ACC112 (cell line): ENCODE results near the gene ZNF415.
"Not testable (repeated sequence)": the region's sequence is repeated elsewhere in the genome, so short reads cannot be mapped to it uniquely, and the experiment has no call there.

Experiments used
- H2AFZ ChIP-seq: fragments of 200-600 bp; sonication (generic); one replicate; pipeline ENCODE4 v1.6.0; 2017; ENCODE audit warnings: antibody characterized with exemption, low read length; ENCODE audit not compliant: unreplicated experiment
- H3K27ac ChIP-seq: fragments of 200-600 bp; sonication (generic); 2 replicates; pipeline ENCODE4 v1.5.1; 2014; ENCODE audit warnings: low read depth, mild to moderate bottlenecking, antibody characterized with exemption, low read length, moderate library complexity
- H3K27me3 ChIP-seq: fragments of 200-600 bp; sonication (generic); 2 replicates; pipeline ENCODE4 v1.6.1; 2014; ENCODE audit warnings: mild to moderate bottlenecking, antibody characterized with exemption, low read length, moderate library complexity, mixed read lengths; ENCODE audit not compliant: insufficient read depth
- H3K36me3 ChIP-seq: fragments of 200-600 bp; sonication (generic); 2 replicates; pipeline ENCODE4 v1.6.1; 2016; ENCODE audit warnings: mild to moderate bottlenecking, antibody characterized with exemption, low read length, moderate library complexity, mixed read lengths; ENCODE audit not compliant: insufficient read depth
- H3K4me1 ChIP-seq: fragments of 200-600 bp; sonication (generic); one replicate; pipeline ENCODE4 v1.6.1; 2016; ENCODE audit warnings: low read length, mixed read lengths; ENCODE audit not compliant: insufficient read depth, unreplicated experiment, control insufficient read depth
- H3K4me3 ChIP-seq: fragments of 200-600 bp; sonication (generic); 2 replicates; pipeline ENCODE4 v1.5.1; 2014; ENCODE audit warnings: mild to moderate bottlenecking, low read depth, low read length
- H3K79me2 ChIP-seq: fragments of 200-600 bp; sonication (generic); one replicate; pipeline ENCODE4 v1.6.0; 2016; ENCODE audit warnings: low read length; ENCODE audit not compliant: control insufficient read depth, unreplicated experiment, insufficient read depth

The ZNF415 gene

DNA sequence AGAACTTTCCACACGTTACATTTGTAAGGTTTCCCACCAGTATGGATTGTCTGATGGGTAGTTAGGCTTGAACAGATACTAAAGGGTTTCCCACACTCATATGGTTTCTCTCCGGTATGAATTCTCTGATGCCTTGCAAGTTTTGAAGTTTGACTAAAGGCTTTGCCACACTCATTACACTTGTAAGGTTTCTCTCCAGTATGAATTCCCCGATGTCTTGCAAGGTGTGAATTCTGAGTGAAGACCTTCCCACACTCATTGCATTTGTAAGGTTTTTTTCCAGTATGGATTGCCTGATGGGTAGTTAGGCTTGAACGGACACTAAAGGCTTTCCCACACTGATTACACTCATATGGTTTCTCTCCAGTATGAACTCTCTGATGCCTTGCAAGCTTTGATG is 7.6 kb upstream of the ZNF415 start:
- no peak overlapping the region for H2AFZ ChIP-seq
- no peak overlapping the region for H3K27ac ChIP-seq
- H3K79me2 ChIP-seq: no peaks in the 10 kb centered on the region
- no peaks in the 10 kb centered on the region for H3K27me3 ChIP-seq
- peaks cover 40% of the 10 kb centered on the region for H3K36me3 ChIP-seq
- H3K4me1 ChIP-seq: no peaks in the 10 kb centered on the region
- H3K4me3 ChIP-seq: no peak overlapping the region

DNA sequence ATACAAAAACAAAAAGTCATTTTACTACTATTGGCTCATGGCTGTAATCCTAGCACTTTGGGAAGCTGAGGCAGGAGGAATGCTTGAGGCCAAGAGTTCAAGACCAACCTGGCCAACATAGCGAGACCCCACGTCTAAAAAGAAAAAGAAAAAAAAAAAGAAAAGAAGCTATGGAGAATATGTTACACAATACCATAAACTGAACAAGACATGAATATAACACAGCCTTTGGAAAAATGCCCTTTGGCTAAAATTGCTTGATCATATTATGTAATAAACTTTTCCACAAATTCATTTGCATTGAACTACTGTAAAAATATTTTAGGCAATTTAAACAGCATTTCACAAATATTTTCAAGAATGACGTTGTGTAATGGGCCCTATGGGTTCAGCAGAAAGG is 3.7 kb upstream of the ZNF415 start:
- peaks cover 8% of the 10 kb centered on the region for H3K79me2 ChIP-seq
- peaks cover 12% of the 10 kb centered on the region for H3K36me3 ChIP-seq
- no peak overlapping the region for H3K4me3 ChIP-seq
- peaks cover 6% of the 10 kb centered on the region for H3K4me1 ChIP-seq
- H2AFZ ChIP-seq: no peak overlapping the region
- no peaks in the 10 kb centered on the region for H3K27me3 ChIP-seq
- no peak overlapping the region for H3K27ac ChIP-seq

DNA sequence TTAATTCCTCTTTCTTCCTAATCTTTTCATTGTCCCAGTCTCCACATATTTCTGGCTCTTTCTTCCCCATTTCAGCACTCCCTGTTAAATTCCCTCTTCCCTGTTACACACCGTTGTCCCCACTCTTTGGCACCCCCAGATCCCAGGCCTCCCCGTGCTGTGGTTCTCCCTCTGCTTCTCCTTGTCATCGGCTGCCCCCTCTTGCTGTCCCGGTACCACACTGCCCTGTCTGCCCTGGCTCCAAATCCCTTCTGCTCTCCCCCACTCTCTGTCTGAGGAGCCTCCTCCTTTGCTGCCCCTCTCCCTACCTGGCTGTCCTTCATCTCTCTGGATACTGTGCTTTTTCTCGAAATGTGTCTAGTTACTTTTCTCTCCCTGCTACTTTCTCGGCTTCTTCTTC is 983 bp downstream of the ZNF415 start:
- no peak overlapping the region for H3K27ac ChIP-seq
- H3K27me3 ChIP-seq: no peaks in the 10 kb centered on the region
- peak overlapping the region; percentile 93 for H3K4me3 ChIP-seq
- peaks cover 15% of the 10 kb centered on the region for H3K79me2 ChIP-seq
- H3K4me1 ChIP-seq: peaks cover 10% of the 10 kb centered on the region
- peak overlapping the region; percentile 75 for H2AFZ ChIP-seq
- no peaks in the 10 kb centered on the region for H3K36me3 ChIP-seq

DNA sequence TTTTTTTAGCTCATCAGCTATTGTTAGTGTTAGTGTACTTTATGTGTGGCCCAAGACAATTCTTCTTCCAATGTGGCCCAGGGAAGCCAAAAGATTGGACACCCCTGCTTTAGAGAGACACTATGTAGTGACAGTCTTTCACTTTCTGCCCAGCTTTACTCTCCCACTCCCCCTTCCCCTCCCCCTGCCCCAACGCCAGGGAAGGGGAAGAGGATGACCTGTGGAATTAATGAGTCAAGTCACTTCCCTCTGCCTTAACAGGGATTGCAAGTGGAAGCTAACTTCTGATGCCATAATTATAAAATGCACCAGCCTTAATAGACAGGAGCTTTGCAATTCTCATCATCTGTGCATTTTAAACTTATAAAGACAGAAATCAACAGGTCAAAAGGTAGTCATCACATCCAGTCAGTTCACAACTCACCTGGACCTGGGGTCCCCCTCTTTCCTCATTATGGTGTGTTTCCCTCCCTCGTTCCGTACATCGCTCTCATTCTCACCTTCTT is 1.6 kb downstream of the ZNF415 start:
- Histone ChIP-seq H3K4me3 (peak overlapping the region; percentile 93; the same call in 1 of the 2 replicates), H3K27ac (no peak overlapping the region), H3K27me3 (no peaks in the 10 kb centered on the region), H3K4me1 (peaks cover 10% of the 10 kb centered on the region), H3K79me2 (peaks cover 15% of the 10 kb centered on the region), H3K36me3 (no peaks in the 10 kb centered on the region), H2AFZ (no peak overlapping the region)

DNA sequence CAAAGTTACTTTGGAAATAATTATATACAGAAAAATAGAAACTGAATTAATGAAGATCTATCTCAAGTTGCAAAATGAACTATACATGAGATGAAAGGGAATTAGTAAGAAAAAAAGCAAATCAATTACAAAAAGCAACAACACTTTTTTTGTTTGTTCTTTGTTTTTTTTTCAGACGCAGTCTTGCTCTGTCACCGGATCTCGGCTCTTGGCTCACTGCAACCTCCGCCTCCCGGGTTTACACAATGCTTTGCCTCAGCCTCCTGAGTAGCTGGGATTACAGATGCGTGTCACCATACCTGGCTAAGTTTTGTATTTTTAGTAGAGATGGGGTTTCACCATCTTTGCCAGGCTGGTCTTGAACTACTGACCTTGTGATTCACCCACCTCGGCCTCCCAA is 2.2 kb downstream of the ZNF415 start:
- Histone ChIP-seq H3K4me1 (peaks cover 10% of the 10 kb centered on the region), H3K36me3 (no peaks in the 10 kb centered on the region), H2AFZ (no peak overlapping the region), H3K79me2 (peaks cover 15% of the 10 kb centered on the region), H3K27me3 (no peaks in the 10 kb centered on the region), H3K27ac (no peak overlapping the region), H3K4me3 (no peak overlapping the region)

DNA sequence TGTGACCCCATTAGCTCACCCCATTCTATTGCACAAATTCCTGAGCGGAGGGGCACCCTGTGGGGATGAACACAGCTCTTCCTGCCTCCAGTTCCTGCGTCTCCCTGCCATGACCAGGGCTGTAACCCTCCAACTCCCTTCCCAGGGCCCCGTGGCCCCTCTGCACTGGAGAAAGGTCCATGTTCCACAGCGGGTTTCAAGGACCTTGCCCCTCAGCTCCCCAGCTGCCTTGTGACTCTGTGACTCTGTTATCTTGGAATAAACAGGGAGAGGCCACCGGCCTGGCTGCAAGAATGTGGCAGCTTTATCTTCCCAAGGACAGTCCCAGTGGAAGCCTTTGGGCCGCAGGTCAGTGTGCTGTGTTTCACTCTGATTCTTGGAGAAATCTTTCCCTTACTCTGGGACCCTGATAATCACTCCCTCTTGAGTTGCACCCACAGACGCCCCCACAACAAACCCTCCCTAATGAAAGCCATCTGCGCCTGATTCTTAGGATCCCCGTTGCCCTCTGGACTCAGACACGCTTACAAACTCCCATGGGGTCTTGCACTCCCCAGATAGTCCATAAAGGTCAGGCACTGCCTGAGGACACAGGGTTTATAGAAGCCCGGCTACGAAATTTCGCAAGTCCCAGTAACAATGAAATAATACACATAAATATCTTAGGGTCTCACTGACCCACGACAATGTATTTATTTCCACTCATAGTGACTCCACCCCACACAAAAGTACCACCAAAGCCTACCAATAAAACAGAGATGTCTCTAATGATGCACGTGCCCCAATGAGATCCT is 5.8 kb downstream of the ZNF415 start:
- H3K4me1 ChIP-seq, H3K27me3 ChIP-seq, H3K4me3 ChIP-seq, H3K27ac ChIP-seq, H3K36me3 ChIP-seq, H2AFZ ChIP-seq: not testable (repeated sequence)
- H3K79me2 ChIP-seq: peaks cover 11% of the 10 kb centered on the region

DNA sequence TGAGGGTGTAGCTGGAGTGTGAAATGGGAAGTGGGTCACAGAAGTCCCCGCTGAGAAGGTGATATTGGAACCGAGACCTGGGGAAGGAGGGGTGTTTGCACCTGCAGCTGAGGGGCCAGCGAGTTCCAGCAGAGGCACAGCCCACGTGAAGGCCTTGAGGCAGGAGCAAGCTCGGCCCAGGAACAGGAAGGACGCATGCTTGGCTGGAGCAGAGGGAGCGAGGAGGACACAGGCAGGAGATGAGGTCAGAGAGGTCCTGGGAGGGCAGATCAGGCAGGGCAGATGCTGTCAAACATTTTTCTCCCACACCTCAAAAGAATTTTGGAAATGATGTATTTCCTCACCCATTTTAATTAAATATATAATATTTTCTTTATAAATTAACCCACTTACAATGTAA is 9.3 kb downstream of the ZNF415 start:
- Histone ChIP-seq H3K4me3 (no peak overlapping the region), H3K36me3 (no peaks in the 10 kb centered on the region), H3K27ac (no peak overlapping the region), H3K4me1 (no peaks in the 10 kb centered on the region), H3K27me3 (no peaks in the 10 kb centered on the region), H3K79me2 (no peaks in the 10 kb centered on the region), H2AFZ (no peak overlapping the region)

DNA sequence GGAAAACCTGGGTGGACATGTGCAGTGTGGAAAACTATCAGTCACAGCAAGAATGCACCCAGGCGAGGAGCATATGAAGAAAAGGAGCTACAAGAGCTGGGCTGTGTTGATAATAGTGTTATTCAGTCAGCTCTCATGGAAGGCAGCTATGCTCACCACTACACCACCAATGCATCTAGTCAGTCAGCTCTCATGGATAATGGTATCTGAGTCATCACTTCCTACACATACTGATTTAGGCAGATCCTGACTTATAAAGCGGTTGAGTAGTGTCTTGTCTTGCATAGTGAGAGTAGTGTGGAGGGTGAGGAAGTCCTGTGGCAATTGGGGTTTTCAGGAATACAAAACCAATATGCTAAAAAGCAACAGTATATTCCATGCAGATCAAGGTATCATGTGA is 20.4 kb downstream of the ZNF415 start:
- Histone ChIP-seq H3K36me3 (peaks cover 55% of the 10 kb centered on the region), H3K27ac (no peak overlapping the region), H3K4me1 (no peaks in the 10 kb centered on the region), H3K27me3 (no peaks in the 10 kb centered on the region), H3K4me3 (no peak overlapping the region), H2AFZ (no peak overlapping the region), H3K79me2 (no peaks in the 10 kb centered on the region)

DNA sequence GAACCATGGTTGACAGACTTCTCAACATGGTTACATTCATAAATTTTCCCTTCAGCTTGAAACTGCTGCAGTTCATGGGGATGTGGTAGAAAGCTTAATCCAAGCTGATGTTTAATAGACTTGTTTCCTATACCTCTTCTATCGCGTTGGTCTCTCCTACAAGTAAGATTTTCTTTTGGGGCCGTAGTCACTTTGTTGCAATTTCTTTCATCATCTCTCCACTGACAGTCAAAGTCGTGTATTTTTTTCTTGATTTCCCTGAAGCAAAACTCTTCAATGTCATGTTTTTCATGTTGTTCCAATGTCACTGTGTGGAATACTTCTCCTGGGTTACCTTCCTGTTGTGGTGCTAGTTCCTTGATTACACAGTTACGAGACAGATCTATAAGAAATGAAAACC is 23.2 kb downstream of the ZNF415 start:
- H3K27ac ChIP-seq: no peak overlapping the region
- H2AFZ ChIP-seq: no peak overlapping the region
- H3K4me3 ChIP-seq: no peak overlapping the region
- no peaks in the 10 kb centered on the region for H3K79me2 ChIP-seq
- H3K27me3 ChIP-seq: no peaks in the 10 kb centered on the region
- peaks cover 42% of the 10 kb centered on the region for H3K36me3 ChIP-seq
- H3K4me1 ChIP-seq: no peaks in the 10 kb centered on the region

DNA sequence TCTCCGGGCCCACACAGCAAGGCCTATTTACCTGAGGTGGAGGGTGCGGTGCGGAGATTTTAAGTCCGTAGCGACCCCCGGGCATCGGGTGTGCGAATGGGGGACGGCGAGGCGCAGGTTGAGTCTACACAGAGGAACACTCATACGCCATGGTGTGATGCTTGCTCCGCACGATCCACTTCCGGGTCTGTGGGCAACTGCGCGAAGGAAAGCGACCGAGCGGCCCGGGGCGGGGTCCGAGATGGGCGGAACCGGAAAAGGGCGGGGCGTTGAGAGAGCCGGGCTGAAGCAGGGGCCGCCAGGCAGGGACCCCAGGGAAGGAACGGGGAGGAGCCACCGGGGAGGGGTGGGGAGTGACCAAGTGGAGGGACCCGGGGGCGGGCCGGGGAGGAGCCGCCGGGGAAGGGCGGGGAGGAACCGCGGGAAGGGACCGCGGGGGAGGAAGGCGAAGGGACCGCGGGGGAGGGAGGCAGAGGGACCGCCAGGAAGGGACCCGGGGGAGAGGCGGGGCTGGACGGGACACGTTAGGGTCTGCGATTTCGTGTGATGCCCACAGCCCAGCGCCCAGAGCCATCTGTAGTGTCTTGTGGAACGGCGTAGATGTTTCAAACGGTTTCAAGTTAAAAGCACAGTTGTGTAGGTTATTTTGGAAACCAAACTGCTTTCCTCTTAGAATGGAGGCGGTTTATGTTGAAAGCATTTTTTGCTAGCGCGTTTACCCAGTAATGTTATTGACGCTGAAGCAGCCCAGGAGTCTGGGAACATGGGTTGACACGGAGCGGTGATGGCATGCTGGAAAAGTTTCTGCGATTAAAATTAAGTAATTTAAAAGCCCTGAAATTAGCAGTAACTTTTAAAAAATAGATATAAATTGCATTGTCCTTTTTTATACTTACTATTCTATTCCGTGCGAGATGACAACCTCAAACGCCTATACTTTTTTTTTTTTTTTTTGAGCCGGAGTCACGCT is 29.2 kb downstream of the ZNF415 start, which contains the start of gene ZNF160:
Gene ZNF160, minus strand, starts transcription at position 189 of the 970 bp plus-strand sequence. CDS start 17,146 bp downstream, outside the sequence.
- Histone ChIP-seq H3K27ac (peak within 1 kb of the TSS; percentile 82), H3K27me3 (no peaks in the 10 kb centered on the region)

More for the DNA sequence above, 29.2 kb downstream of the ZNF415 start, which contains the start of gene ZNF160:
- H3K4me1 ChIP-seq: peaks cover 3% of the 10 kb centered on the region
- peak within 1 kb of the TSS; percentile 82 for H2AFZ ChIP-seq
- peaks cover 4% of the 10 kb centered on the region for H3K36me3 ChIP-seq
- peaks cover 37% of the 10 kb centered on the region for H3K79me2 ChIP-seq
- peak within 1 kb of the TSS; percentile 89 for H3K4me3 ChIP-seq
